HG02642 (cell line): ENCODE measurements around the gene CIITA.
A peak's percentile ranks its signal among the peaks of the same experiment; 100 is the strongest.

Experiments
- ATAC-seq: cut with Tn5 transposase; IDR thresholded peaks from one replicate; pipeline ENCODE4 v1.9.1; 2021; ENCODE audit warnings: mild to moderate bottlenecking; ENCODE audit not compliant: unreplicated experiment, poor library complexity

The CIITA gene

DNA sequence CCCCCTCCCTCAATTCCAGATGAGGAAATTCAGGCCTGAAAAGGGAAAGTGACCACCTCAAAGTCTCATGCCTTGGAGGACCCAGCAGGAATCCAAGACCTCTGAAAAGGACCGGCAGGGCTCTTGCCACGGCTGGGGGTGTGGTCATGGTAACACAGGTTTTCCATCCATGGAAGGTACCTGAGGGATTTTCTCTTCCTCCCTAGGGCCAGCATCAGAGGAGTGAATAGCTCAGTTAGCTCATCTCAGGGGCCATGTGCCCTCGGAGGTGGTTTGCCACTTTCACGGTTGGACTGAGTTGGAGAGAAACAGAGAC lies 1.3 kb downstream of the CIITA start:
- ATAC-seq: no peak

DNA sequence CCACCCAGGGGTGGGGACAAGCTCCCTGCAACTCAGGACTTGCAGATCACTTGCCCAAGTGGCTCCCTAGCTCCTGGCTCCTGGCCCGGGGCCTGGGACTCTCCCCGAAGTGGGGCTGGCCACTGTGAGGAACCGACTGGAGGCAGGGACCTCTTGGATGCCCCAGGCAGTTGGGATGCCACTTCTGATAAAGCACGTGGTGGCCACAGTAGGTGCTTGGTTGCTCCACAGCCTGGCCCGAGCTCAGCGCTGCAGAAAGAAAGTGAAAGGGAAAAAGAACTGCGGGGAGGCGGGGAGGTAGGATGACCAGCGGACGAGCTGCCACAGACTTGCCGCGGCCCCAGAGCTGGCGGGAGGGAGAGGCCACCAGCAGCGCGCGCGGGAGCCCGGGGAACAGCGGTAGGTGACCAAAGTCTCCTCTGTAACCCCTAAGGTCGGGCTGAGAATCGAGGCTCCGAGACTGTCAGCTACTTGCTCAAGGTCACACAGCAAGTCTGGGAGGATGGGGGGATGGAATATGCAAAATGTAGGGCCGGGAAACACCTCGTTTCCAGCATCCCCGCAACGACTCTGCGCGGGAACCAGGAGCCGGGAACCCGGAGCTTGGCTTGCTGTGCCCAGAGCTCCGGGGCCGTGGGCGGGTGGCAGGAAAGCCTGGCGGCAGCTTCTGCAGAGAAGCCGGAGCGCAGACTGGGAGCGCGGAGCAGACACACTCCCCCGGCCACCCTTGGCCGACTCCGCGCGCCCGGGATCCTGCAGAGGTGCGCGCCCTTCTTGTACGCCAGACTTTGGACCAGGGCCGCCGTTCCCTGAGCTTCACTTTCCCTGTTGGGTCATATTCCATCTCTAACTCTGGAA lies 1.9 kb downstream of the CIITA start:
- ATAC-seq: no peak

GRCh38 chr16:10879681-10880589 lies 2.9 kb downstream of the CIITA start:
- ATAC-seq: no peak

DNA sequence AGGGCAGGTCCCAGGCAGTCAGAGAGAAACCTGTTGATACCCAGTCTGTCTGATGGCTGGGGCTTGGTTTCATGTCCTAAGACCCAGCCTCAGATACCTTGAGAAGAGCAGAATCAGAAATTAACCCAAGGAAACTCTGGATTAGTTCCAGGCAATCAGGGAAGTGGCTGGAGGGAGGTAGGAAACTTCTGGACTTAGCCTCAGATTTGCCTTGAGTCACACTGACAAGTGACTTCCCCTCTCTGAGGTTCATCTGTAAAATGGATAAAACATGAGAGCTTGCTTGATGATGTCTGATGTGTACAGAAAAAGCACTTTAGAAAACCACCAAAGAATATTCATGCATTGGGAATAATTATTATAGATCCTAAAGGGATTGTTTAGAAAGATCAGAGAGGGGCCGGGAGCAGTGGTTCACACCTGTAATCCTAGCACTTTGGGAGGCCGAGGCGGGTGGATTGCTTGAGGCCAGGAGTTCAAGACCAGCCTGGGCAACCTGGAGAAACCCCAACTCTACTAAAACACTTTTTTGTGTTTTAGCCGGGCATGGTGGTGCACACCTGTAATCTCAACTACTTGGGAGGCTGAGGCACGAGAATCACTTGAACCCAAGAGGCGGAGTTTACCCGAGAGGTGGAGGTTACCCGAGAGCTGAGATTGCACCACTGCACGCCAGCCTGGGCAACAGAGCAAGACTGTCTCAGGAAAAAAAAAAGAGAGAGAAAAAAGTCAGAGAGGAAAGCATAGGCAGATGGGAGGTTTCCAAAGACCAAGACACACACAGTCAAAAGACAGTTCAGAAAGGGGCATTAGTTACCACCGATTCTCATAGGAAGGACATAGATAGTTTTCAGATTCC lies 3.8 kb downstream of the CIITA start:
- ATAC-seq: no peak

DNA sequence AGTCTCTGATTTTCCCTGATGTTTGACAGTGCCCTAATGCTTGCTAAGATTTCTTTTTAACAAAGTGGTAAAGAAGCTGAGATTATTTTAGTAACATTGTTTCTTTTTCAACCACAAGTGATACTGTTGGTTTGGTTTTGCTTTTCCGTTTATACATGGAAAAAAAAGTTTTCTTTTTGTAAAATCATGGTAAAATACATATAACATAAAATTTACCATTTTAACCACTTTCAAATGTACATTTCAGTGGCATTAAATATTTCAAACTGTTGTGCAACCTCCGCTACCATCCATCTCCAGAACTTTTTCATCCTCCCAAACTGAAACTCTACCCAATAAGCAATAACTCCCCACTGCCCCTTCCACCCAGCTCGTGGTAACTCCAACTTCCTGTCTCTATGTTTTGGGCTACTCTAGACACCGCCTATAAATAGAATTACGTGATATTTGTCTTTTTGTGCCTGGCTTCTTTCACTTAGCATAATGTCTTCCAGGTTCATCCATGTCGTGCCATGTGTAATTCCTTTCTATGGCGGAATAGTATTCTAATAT lies 4.6 kb downstream of the CIITA start:
- no peak for ATAC-seq

DNA sequence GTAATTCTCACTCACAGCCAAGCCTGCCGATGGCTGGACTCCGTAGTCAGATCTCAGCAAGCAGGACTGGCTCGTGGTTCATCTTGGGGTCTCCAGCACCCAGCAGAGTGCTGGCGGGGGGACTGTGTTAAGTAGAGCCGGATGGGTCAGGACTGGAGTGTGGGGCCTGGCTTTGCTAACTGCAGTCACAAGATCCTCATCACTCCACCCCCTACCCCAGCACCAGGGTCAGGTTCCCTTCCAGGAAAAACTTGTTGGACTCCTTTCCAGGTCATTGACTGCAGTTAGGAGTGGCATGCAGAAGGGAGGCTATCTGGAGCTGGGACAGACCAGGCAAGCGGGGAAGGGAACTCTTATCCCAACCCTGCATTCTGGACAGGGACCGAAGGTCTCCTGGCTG lies 6.0 kb downstream of the CIITA start:
- ATAC-seq: no peak

- ATAC-seq: no peak
Observed at GRCh38 chr16:10885246-10885645, 8.2 kb downstream of the CIITA start.

DNA sequence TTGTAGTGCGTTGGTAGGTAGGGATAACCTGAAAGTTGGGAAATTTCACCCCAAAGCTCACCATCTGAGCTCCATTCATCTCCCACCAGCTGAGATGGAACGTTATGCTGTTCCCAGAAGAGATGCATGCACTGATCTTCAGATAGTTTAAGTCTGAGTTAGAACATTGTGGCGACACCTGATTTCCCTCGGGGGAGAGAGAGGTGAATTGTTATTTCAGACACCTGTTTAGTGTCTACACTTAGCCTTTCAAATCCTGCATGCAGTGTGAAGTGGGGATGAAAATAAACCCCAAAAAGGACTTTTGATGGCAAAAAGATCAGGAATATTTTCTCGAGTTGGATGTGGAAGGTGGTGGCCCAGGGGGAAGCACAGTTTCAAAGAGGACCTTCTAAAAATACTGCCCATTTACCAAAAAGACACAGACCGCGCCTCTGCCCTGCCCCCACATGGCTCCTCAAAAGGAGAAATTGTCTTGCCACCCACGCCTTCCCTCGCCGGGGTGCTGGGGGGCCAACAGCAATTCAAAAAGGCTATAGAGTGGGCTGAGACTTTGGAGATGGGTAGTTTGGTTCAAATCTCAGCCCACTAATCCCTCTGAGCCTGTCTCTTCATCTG lies 11.4 kb downstream of the CIITA start:
- no peak for ATAC-seq

DNA sequence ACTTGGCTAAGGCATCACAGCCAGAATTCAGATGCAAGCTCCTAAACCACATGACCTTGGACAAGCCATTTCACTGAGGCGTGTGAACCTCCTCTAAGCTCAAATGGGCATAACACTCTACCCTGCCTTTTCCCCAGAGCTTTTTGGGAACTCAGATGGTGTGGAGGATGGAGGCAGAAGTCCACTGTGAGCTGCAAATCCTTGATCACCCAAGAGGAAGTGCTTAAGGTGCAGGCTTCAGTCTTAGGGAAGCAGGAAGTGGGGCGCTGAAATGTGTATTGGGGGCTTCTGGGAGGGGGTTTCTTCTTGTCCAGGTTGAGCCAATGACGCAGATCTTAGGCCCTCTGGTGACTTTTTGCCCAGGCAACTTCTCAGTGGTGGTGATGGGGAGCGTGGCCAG lies 12.9 kb downstream of the CIITA start:
- no peak for ATAC-seq

DNA sequence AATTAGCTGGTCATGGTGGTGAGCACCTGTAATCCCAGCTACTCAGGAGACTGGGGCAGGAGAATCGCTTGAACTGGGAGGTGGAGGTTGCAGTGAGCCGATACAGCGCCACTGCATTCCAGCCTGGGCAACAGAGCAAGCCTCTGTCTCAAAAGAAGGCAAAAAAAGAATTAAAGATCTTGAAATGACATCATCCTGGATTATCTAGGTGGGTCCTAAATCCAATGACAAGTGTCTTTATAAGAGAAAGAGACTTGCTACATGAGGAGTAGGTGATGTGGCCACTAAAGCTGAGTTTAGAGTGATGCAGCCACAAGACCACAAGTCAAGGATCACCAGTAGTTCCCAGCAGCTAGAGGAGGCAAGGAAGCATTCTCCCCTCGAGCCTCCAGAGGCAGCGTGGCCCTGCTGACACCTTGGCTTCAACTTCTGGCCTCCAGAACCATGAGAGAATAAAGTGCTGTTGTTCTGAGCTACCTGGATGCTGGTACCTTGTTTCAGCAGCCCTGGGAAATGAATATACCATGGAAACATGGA lies 15.8 kb downstream of the CIITA start:
- no peak for ATAC-seq

DNA sequence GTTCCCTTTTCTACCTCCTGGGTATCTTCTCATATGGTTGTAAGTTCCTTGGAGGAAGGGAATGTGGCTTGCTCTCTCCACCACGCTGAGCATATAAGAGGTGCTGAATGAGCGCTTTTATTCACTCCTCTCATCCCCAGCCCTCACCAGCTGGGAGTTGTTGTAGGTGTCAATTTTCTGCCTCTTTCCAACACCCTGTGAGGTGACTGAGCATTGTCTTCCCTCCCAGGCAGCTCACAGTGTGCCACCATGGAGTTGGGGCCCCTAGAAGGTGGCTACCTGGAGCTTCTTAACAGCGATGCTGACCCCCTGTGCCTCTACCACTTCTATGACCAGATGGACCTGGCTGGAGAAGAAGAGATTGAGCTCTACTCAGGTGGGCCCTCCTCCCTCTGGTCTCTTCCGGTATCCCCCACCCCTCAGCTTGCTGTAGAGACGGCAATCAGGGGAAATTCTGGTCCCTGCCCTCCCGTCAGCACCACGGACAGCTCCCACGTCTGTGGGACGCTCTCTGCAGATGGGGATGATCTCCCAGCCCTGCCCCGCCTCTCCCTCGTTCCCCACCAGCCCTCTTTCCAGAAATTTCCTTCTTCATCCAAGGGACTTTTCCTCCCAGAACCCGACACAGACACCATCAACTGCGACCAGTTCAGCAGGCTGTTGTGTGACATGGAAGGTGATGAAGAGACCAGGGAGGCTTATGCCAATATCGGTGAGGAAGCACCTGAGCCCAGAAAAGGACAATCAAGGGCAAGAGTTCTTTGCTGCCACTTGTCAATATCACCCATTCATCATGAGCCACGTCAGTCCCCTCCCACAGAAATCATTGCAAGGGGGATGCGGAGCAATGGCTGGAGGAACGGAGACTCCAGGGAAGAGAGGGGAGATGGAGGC lies 18.3 kb downstream of the CIITA start:
- no peak for ATAC-seq

- ATAC-seq: no peak
Observed at GRCh38 chr16:10896165-10896564, 19.2 kb downstream of the CIITA start.

- no peak for ATAC-seq
Observed at GRCh38 chr16:10896723-10897122, 19.7 kb downstream of the CIITA start.

- peak; percentile 67 for ATAC-seq
Observed at GRCh38 chr16:10897134-10897533, 20.1 kb downstream of the CIITA start.

DNA sequence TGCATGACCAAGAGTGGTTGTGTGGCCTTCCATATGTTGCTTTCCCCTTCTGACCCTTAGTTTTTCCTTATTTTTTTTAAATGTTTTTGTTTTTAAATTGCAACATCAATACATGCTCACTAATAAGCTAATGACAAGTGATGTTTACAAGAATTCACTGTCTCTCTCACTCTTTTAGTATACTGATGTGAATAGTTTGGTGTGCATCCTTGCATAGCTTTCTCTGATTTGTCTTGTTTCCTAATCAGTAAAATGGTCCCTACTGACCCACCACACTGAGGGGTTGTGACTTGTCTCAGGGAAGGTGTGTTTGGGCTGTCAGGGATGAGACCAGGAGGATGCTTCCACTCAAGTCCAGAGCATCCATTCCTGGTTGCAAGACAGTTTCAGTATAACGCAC lies 26.0 kb downstream of the CIITA start:
- no peak for ATAC-seq

DNA sequence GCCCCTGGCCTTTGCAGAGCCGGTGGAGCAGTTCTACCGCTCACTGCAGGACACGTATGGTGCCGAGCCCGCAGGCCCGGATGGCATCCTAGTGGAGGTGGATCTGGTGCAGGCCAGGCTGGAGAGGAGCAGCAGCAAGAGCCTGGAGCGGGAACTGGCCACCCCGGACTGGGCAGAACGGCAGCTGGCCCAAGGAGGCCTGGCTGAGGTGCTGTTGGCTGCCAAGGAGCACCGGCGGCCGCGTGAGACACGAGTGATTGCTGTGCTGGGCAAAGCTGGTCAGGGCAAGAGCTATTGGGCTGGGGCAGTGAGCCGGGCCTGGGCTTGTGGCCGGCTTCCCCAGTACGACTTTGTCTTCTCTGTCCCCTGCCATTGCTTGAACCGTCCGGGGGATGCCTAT lies 29.5 kb downstream of the CIITA start:
- ATAC-seq: no peak

GRCh38 chr16:10906914-10907756 lies 30.1 kb downstream of the CIITA start:
- ATAC-seq: no peak

GRCh38 chr16:10907757-10908045 lies 30.7 kb downstream of the CIITA start:
- no peak for ATAC-seq
